Upper lobe of left lung (tissue), 6 donors: ENCODE data around the gene TRIM14. TPM values are rescaled to one million over a fixed set of nuclear protein-coding genes. Genes with fewer than 3 reads are reported as not detected.

ENCODE experiments used
- ATAC-seq, 2 donors: fragments of 200-7000 bp; cut with Tn5 transposase; one replicate each; pipeline ENCODE4 v1.9.1; 2022; ENCODE audit warnings: mild to moderate bottlenecking in 2 of 2, moderate library complexity in 2 of 2; ENCODE audit not compliant: low FRiP score in 2 of 2
- DNase-seq, 2 donors: peaks; one replicate each; pipeline ENCODE4 v3.0.0-alpha.2; 2019 to 2020
- H3K27ac ChIP-seq, 4 donors: fragments of 200-600 bp; sonication (generic); one replicate each; pipeline ENCODE4 v1.5.1; 2016 to 2019
- H3K27me3 ChIP-seq, 4 donors: fragments of 200-600 bp; sonication (generic); one replicate each; pipeline ENCODE4 v1.5.1; 2017 to 2019
- H3K36me3 ChIP-seq, 4 donors: fragments of 200-600 bp; sonication (generic); one replicate each; pipeline ENCODE4 v1.5.1; 2016 to 2019
- H3K4me1 ChIP-seq, 4 donors: fragments of 200-600 bp; sonication (generic); one replicate each; pipeline ENCODE4 v1.5.1; 2018 to 2019
- H3K4me3 ChIP-seq, 4 donors: fragments of 200-600 bp; sonication (generic); one replicate each; pipeline ENCODE4 v1.5.1; 2017 to 2019; ENCODE audit warnings: mild to moderate bottlenecking in 2 of 4, moderate library complexity in 1 of 4
- H3K9me3 ChIP-seq, 4 donors: fragments of 200-600 bp; sonication (generic); one replicate each; pipeline ENCODE4 v1.5.1; 2018 to 2019
- EP300 ChIP-seq, 4 donors: sonication (generic); formaldehyde crosslinking; IDR thresholded peaks; one replicate each; pipeline ENCODE4 v1.5.1; 2017; ENCODE audit warnings: antibody characterized with exemption in 4 of 4, control low read depth in 2 of 4
- POLR2A ChIP-seq, 4 donors: fragments of 450-650 bp; IDR thresholded peaks; one replicate each; pipeline ENCODE4 v1.5.1; 2016 to 2017; ENCODE audit warnings: antibody characterized with exemption in 4 of 4, mild to moderate bottlenecking in 2 of 4
- POLR2AphosphoS5 ChIP-seq, 2 donors: sonication (generic); formaldehyde crosslinking; IDR thresholded peaks; one replicate each; pipeline ENCODE4 v1.5.1; 2017; ENCODE audit warnings: antibody characterized with exemption in 2 of 2
- WGBS, 2 donors: methylation state at CpG; one replicate each; pipeline ENCODE4 v1.1.5; 2017 to 2018; 5-methylcytosine and 5-hydroxymethylcytosine counted together
- total RNA-seq, 6 donors: library from RNA; depleted of rRNA in 4 of 6; stranded (reverse); fragments of >200 nt in 4 of 6; gene quantifications; one replicate each; pipeline versions ENCODE4 v1.1.0 to v1.2.1, GENCODE V29; 2016 to 2021
- TF ChIP-seq, protein P1 (sequence below), 6 experiments: fragments of 450-650 bp in 4 of 6; fragments of 200-600 bp in 2 of 6; sonication (generic) in 2 of 6; IDR thresholded peaks; one replicate each; pipeline ENCODE4 v1.5.1; 2016 to 2019; ENCODE audit warnings: antibody characterized with exemption in 6 of 6
- donor health status: DM: no; HTN: no; CAD: no; lungs with moderate emphysema.
- donor health status: DM: no; HTN: yes; CAD: no; lungs with severe emphysema.

The TRIM14 gene
- total RNA-seq, 6 donors from 2014 or later, result 28.6 to 52.1 (median 46.2) TPM

GRCh38 chr9:98070704-98071103 is 48.3 kb downstream of the TRIM14 start:
- WGBS, 2 donors, result 97 to 98% methylated on average over 7 of the region's 7 CpGs
- TF ChIP-seq EP300 (IDR thresholded peaks at IDR 0.05) (no peak), POLR2A (IDR thresholded peaks at IDR 0.05) (no peak), POLR2AphosphoS5 (IDR thresholded peaks at IDR 0.05) (no peak)
- TF ChIP-seq, protein P1, sequence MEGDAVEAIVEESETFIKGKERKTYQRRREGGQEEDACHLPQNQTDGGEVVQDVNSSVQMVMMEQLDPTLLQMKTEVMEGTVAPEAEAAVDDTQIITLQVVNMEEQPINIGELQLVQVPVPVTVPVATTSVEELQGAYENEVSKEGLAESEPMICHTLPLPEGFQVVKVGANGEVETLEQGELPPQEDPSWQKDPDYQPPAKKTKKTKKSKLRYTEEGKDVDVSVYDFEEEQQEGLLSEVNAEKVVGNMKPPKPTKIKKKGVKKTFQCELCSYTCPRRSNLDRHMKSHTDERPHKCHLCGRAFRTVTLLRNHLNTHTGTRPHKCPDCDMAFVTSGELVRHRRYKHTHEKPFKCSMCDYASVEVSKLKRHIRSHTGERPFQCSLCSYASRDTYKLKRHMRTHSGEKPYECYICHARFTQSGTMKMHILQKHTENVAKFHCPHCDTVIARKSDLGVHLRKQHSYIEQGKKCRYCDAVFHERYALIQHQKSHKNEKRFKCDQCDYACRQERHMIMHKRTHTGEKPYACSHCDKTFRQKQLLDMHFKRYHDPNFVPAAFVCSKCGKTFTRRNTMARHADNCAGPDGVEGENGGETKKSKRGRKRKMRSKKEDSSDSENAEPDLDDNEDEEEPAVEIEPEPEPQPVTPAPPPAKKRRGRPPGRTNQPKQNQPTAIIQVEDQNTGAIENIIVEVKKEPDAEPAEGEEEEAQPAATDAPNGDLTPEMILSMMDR (IDR thresholded peaks at IDR 0.05), result no peak
- H3K27me3 ChIP-seq, result no peaks in the 10 kb centered on the region
- H3K9me3 ChIP-seq, result no peaks in the 10 kb centered on the region
- H3K4me3 ChIP-seq, result no peak overlapping the region
- no peak for ATAC-seq
- H3K27ac ChIP-seq, result peak overlapping the region in 1 of 4 donors; percentile 74
- peaks cover 0 to 14% (median 1%) of the 10 kb centered on the region in 4 donors for H3K36me3 ChIP-seq
- peaks cover 17 to 43% (median 30%) of the 10 kb centered on the region in 4 donors for H3K4me1 ChIP-seq
- DNase-seq, result no peak

- Histone ChIP-seq H3K9me3 (no peaks in the 10 kb centered on the region), H3K27me3 (no peaks in the 10 kb centered on the region), H3K36me3 (peaks cover 0 to 26% (median 5%) of the 10 kb centered on the region in 4 donors), H3K27ac (no peak overlapping the region), H3K4me3 (no peak overlapping the region), H3K4me1 (peaks cover 10 to 32% (median 22%) of the 10 kb centered on the region in 4 donors)
- DNase-seq (no peak), ATAC-seq (no peak)
- TF ChIP-seq, protein P1 (IDR thresholded peaks at IDR 0.05), result no peak
- TF ChIP-seq POLR2A (IDR thresholded peaks at IDR 0.05), result no peak
- TF ChIP-seq POLR2AphosphoS5 (IDR thresholded peaks at IDR 0.05), result no peak
- TF ChIP-seq EP300 (IDR thresholded peaks at IDR 0.05), result no peak
- WGBS, 2 donors, result 93 to 97% methylated on average over 6 of the region's 6 CpGs
Measured at GRCh38 chr9:98069551-98069950, 49.5 kb downstream of the TRIM14 start.

DNA sequence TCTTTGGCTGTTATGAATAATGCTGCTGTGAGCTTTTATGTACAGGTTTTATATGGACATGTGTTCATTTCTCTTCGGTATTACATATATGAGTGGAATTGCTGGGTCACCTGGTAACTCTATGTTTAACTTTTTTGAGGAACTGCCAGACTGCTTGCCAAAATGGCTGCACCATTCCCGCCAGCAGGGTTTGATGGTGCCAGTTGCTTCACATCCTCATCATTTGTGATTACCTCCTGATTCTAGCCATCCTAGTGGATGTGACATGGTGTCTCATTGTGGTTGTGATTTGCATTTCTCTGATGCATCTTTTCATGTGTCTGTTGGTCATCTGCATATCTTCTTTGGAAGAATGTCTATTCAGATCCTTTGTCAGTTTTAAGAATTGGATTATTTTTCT is 51.8 kb downstream of the TRIM14 start:
- no peak overlapping the region for H3K4me3 ChIP-seq
- H3K4me1 ChIP-seq, result peaks cover 0 to 10% (median 8%) of the 10 kb centered on the region in 4 donors
- TF ChIP-seq POLR2AphosphoS5 (IDR thresholded peaks at IDR 0.05) (no peak), EP300 (IDR thresholded peaks at IDR 0.05) (no peak), POLR2A (IDR thresholded peaks at IDR 0.05) (no peak)
- TF ChIP-seq, protein P1 (IDR thresholded peaks at IDR 0.05), result no peak
- H3K27me3 ChIP-seq, result no peaks in the 10 kb centered on the region
- WGBS, 2 donors, result 89 to 98% methylated on average over 2 of the region's 2 CpGs
- no peak for DNase-seq
- no peaks in the 10 kb centered on the region for H3K9me3 ChIP-seq
- ATAC-seq, result no peak
- H3K27ac ChIP-seq, result no peak overlapping the region
- H3K36me3 ChIP-seq, result peaks cover 3 to 48% (median 16%) of the 10 kb centered on the region in 4 donors

DNA sequence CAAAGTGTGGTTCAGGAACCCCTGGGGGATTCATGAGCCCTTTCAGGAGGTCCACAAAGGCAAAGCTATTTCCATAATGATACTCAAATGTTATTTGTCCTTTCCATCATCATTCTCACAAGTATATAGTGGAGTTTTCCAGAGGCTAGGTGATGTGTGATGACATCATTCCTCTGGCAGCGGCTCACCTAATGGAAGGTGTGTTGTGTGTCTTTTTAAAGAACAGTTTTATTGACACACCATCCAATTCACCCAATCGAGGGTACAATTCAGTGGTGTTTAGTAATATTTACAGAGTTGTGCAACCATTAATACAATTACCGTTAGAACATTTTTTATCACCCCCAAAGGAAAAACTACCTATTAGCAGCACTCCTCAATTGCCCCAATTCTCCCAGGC is 52.8 kb downstream of the TRIM14 start:
- no peaks in the 10 kb centered on the region for H3K27me3 ChIP-seq
- DNase-seq, result peak in 1 of 2 donors; percentile 77
- ATAC-seq, result no peak

DNA sequence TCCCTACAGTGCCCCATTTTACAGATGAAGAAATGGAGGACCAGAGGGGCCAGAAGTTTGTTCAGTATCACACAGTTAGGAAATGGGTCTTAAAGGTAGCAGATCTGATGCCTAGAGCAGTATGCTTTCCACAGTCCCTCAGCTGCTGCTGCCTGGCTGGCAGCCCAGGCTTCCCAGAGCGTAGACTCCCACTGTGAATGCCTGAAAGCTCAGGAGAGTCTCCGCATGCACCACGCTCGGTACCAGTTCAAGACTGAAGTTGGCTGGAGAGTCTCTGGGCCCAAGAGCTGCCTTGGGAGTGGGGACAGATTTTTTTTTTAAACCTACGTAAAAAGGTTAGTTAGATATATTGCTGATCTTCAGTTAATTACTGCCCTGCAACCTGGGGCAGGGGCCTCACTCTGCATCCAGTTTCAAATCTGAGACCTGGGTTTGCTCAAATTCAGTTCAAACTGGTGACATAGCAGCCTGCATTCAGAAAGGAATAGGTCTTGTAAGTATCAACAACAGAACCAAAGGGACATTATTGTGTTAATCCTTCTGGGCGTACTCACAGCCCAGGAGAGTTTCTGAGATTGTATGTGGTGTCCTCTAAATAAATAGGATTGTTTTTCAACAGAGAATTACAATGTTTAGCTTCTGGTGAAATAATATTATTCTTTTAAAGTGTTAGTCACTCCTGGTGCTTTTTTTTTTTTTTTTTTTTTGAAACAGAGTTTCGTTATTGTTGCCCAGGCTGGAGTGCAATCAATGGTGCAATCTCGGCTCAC is 54.2 kb downstream of the TRIM14 start:
- WGBS, 2 donors, result 86 to 89% methylated on average over 8 of the region's 8 CpGs
- ATAC-seq (no peak), DNase-seq (no peak)
- Histone ChIP-seq H3K27me3 (no peaks in the 10 kb centered on the region), H3K27ac (no peak overlapping the region), H3K9me3 (no peaks in the 10 kb centered on the region), H3K36me3 (peaks cover 7 to 65% (median 31%) of the 10 kb centered on the region in 4 donors), H3K4me3 (no peak overlapping the region), H3K4me1 (peaks cover 1 to 3% (median 2%) of the 10 kb centered on the region in 4 donors)
- TF ChIP-seq, protein P1 (IDR thresholded peaks at IDR 0.05), result no peak

More for the DNA sequence above, 52.8 kb downstream of the TRIM14 start:
- Histone ChIP-seq H3K9me3 (no peaks in the 10 kb centered on the region), H3K4me1 (peaks cover 0 to under 1% (median 0%) of the 10 kb centered on the region in 4 donors), H3K4me3 (no peak overlapping the region), H3K36me3 (peaks cover 3 to 58% (median 26%) of the 10 kb centered on the region in 4 donors), H3K27ac (peak overlapping the region in 1 of 4 donors; percentile 42)
- 56 to 61% methylated on average over 3 of the region's 3 CpGs for WGBS, 2 donors
- TF ChIP-seq EP300 (IDR thresholded peaks at IDR 0.05), result peak in 1 of 4 donors; percentile 44
- TF ChIP-seq POLR2AphosphoS5 (IDR thresholded peaks at IDR 0.05), result no peak
